HEK293 (cell line): ENCODE data around the gene DND1.

Source experiments
- BCL11B ChIP-seq: fragments of 450-650 bp; formaldehyde crosslinking; IDR thresholded peaks from 2 replicates; pipeline ENCODE4 v1.5.1; 2016; ENCODE audit warnings: low read depth, missing biosample characterization, missing genetic modification characterization
- FEZF1 ChIP-seq: fragments of 450-650 bp; formaldehyde crosslinking; IDR thresholded peaks from 2 replicates; pipeline ENCODE4 v1.5.1; 2016; ENCODE audit warnings: missing biosample characterization, missing genetic modification characterization
- GLI2 ChIP-seq: fragments of 450-650 bp; formaldehyde crosslinking; IDR thresholded peaks from 2 replicates; pipeline ENCODE4; 2017; ENCODE audit warnings: missing biosample characterization, missing genetic modification characterization, low read depth, borderline replicate concordance
- GLIS2 ChIP-seq: fragments of 450-650 bp; formaldehyde crosslinking; IDR thresholded peaks from 2 replicates; pipeline ENCODE4 v1.5.1; 2016; ENCODE audit warnings: missing biosample characterization, missing genetic modification characterization
- IKZF3 ChIP-seq: fragments of 450-650 bp; IDR thresholded peaks from 2 replicates; pipeline ENCODE4 v1.5.0; 2018; ENCODE audit warnings: missing biosample characterization, mild to moderate bottlenecking, missing genetic modification characterization, moderate library complexity
- KLF1 ChIP-seq: fragments of 450-650 bp; formaldehyde crosslinking; IDR thresholded peaks from 2 replicates; pipeline ENCODE4 v1.5.1; 2016; ENCODE audit warnings: missing biosample characterization, missing genetic modification characterization
- MZF1 ChIP-seq: fragments of 450-650 bp; formaldehyde crosslinking; IDR thresholded peaks from 2 replicates; pipeline ENCODE4 v1.5.1; 2017; ENCODE audit warnings: missing biosample characterization, missing genetic modification characterization, borderline replicate concordance
- OVOL3 ChIP-seq: fragments of 450-650 bp; formaldehyde crosslinking; IDR thresholded peaks from 2 replicates; pipeline ENCODE4 v1.5.1; 2016; ENCODE audit warnings: missing biosample characterization, missing genetic modification characterization
- SETDB1 ChIP-seq: IDR thresholded peaks from one replicate; pipeline ENCODE4 v1.6.1; 2017; ENCODE audit warnings: mild to moderate bottlenecking, low read length, moderate library complexity, mixed read lengths; ENCODE audit not compliant: insufficient read length
- SP7 ChIP-seq: fragments of 450-650 bp; formaldehyde crosslinking; IDR thresholded peaks from 2 replicates; pipeline ENCODE4 v1.5.1; 2016; ENCODE audit warnings: missing biosample characterization, missing genetic modification characterization
- ZNF2 ChIP-seq: fragments of 450-650 bp; formaldehyde crosslinking; IDR thresholded peaks from 2 replicates; pipeline ENCODE4 v1.5.1; 2016; ENCODE audit warnings: missing biosample characterization, missing genetic modification characterization
- ZNF214 ChIP-seq: fragments of 450-650 bp; formaldehyde crosslinking; IDR thresholded peaks from 2 replicates; pipeline ENCODE4 v1.5.1; 2017; ENCODE audit warnings: missing biosample characterization, mild to moderate bottlenecking, missing genetic modification characterization, borderline replicate concordance
- ZNF404 ChIP-seq: fragments of 450-650 bp; formaldehyde crosslinking; IDR thresholded peaks from 2 replicates; pipeline ENCODE4 v1.5.1; 2017; ENCODE audit warnings: missing biosample characterization, missing genetic modification characterization
- ZNF530 ChIP-seq: fragments of 450-650 bp; formaldehyde crosslinking; IDR thresholded peaks from 2 replicates; pipeline ENCODE4 v1.5.1; 2016; ENCODE audit warnings: low read depth, missing biosample characterization, missing genetic modification characterization
- ZNF549 ChIP-seq: fragments of 450-650 bp; IDR thresholded peaks from 2 replicates; pipeline ENCODE4 v1.5.1; 2018; ENCODE audit warnings: missing biosample characterization, missing genetic modification characterization, mild to moderate bottlenecking, inconsistent platforms, moderate library complexity
- ZNF558 ChIP-seq: fragments of 450-650 bp; formaldehyde crosslinking; IDR thresholded peaks from 2 replicates; pipeline ENCODE4 v1.5.1; 2016; ENCODE audit warnings: missing biosample characterization, missing genetic modification characterization
- ZNF560 ChIP-seq: fragments of 450-650 bp; formaldehyde crosslinking; IDR thresholded peaks from 2 replicates; pipeline ENCODE4 v1.5.1; 2017; ENCODE audit warnings: missing biosample characterization, missing genetic modification characterization, borderline replicate concordance
- ZNF571 ChIP-seq: fragments of 450-650 bp; formaldehyde crosslinking; IDR thresholded peaks from 2 replicates; pipeline ENCODE4 v1.5.0; 2017; ENCODE audit warnings: missing biosample characterization, missing genetic modification characterization
- ZNF843 ChIP-seq: fragments of 450-650 bp; formaldehyde crosslinking; IDR thresholded peaks from 2 replicates; pipeline ENCODE4 v1.5.1; 2016; ENCODE audit warnings: missing biosample characterization, missing genetic modification characterization
- ZSCAN23 ChIP-seq: fragments of 450-650 bp; formaldehyde crosslinking; IDR thresholded peaks from 2 replicates; pipeline ENCODE4 v1.5.1; 2016; ENCODE audit warnings: missing biosample characterization, missing genetic modification characterization
- ZSCAN30 ChIP-seq: fragments of 450-650 bp; IDR thresholded peaks from 2 replicates; pipeline ENCODE4 v1.5.1; 2018; ENCODE audit warnings: missing biosample characterization, mild to moderate bottlenecking, missing genetic modification characterization, moderate library complexity
- TF ChIP-seq, protein P1 (sequence below): fragments of 450-650 bp; formaldehyde crosslinking; IDR thresholded peaks from 2 replicates; pipeline ENCODE4 v1.5.1; 2017; ENCODE audit warnings: missing biosample characterization, missing genetic modification characterization
- TF ChIP-seq, protein P2 (sequence below): fragments of 450-650 bp; formaldehyde crosslinking; IDR thresholded peaks from 2 replicates; pipeline ENCODE4 v1.5.1; 2016; ENCODE audit warnings: missing biosample characterization, missing genetic modification characterization
- TF ChIP-seq, protein P3 (sequence below): fragments of 450-650 bp; formaldehyde crosslinking; IDR thresholded peaks from 2 replicates; pipeline ENCODE4 v1.5.1; 2016; ENCODE audit warnings: missing biosample characterization, missing genetic modification characterization
- TF ChIP-seq, protein P4 (sequence below): fragments of 450-650 bp; formaldehyde crosslinking; optimal IDR thresholded peaks from 2 replicates; pipeline ENCODE3; 2016; ENCODE audit warnings: missing biosample characterization, mild to moderate bottlenecking, missing genetic modification characterization
- TF ChIP-seq, protein P5 (sequence below): fragments of 450-650 bp; formaldehyde crosslinking; IDR thresholded peaks from 2 replicates; pipeline ENCODE4 v1.5.1; 2016; ENCODE audit warnings: missing biosample characterization, missing genetic modification characterization
- TF ChIP-seq, protein P6 (sequence below): fragments of 450-650 bp; formaldehyde crosslinking; IDR thresholded peaks from 2 replicates; pipeline ENCODE4 v1.5.1; 2016; ENCODE audit warnings: missing biosample characterization, missing genetic modification characterization

The DND1 gene

DNA sequence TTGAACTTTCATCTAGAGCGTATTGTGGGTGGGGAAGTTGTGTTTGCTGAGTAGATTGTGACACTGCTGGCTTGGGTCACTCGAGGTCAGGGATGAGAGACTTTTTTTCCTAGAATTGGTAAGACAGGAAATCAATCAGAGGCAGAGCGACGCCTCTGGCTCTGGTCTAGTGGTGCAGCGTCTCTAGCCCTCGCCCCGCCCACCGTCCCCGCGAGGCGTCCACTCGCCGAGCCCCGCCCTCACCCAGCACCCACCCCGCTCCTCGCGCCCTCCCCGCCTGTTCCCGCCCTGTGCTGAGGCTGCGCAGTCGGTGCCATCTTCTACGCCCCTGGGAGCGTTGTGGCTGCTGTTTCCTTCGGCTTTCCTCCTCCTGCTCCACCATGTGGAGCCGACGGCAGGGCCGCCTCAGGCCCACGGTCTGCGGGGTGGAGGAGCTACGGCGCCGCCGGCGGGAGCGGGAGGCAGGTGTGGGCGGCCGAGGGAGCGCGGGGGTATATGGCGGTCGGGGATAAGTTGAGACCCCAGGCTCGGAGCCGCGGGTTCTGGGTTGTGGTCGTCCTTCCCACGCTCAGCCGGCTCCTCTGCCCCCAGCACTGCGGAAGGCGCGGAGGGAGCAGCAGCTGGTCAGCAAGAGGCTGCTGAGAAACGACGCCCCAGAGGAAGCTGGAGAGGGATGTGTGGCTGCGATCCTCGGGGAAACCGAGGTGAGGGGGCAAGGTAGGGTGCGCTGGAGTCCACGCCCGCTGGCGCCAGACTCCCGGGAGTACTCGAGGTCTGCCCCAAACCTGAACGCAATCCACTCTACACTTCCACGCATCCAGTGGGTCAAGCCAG lies 34.0 kb downstream of the DND1 start, which contains the start of gene TMCO6 (continued):
- 0 out of 2 replicates have a peak, but pooled peaks have one; percentile 20 for TF ChIP-seq ZSCAN23
- no peak for TF ChIP-seq ZNF558 (tag by site-specific recombination)
- TF ChIP-seq ZNF404 (tag by site-specific recombination), result no peak
- TF ChIP-seq SP7 (tag by site-specific recombination), result 0 out of 2 replicates have a peak, but pooled peaks have one; percentile 49
- TF ChIP-seq, protein P1, sequence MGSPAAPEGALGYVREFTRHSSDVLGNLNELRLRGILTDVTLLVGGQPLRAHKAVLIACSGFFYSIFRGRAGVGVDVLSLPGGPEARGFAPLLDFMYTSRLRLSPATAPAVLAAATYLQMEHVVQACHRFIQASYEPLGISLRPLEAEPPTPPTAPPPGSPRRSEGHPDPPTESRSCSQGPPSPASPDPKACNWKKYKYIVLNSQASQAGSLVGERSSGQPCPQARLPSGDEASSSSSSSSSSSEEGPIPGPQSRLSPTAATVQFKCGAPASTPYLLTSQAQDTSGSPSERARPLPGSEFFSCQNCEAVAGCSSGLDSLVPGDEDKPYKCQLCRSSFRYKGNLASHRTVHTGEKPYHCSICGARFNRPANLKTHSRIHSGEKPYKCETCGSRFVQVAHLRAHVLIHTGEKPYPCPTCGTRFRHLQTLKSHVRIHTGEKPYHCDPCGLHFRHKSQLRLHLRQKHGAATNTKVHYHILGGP (tag by site-specific recombination), result no peak
- TF ChIP-seq GLIS2, result peak; percentile 91
- TF ChIP-seq ZNF560, result no peak
- no peak for TF ChIP-seq BCL11B (tag by site-specific recombination)
- no peak for TF ChIP-seq MZF1 (tag by site-specific recombination)
- no peak for TF ChIP-seq OVOL3 (tag by site-specific recombination)
- TF ChIP-seq, protein P2, sequence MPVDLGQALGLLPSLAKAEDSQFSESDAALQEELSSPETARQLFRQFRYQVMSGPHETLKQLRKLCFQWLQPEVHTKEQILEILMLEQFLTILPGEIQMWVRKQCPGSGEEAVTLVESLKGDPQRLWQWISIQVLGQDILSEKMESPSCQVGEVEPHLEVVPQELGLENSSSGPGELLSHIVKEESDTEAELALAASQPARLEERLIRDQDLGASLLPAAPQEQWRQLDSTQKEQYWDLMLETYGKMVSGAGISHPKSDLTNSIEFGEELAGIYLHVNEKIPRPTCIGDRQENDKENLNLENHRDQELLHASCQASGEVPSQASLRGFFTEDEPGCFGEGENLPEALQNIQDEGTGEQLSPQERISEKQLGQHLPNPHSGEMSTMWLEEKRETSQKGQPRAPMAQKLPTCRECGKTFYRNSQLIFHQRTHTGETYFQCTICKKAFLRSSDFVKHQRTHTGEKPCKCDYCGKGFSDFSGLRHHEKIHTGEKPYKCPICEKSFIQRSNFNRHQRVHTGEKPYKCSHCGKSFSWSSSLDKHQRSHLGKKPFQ, result no peak
- TF ChIP-seq GLI2 (tag by site-specific recombination), result no peak
- no peak; the same call in 1 of the 2 replicates for TF ChIP-seq IKZF3 (tag by site-specific recombination)
- no peak for TF ChIP-seq SETDB1
- TF ChIP-seq ZNF571, result no peak
- TF ChIP-seq, protein P3, sequence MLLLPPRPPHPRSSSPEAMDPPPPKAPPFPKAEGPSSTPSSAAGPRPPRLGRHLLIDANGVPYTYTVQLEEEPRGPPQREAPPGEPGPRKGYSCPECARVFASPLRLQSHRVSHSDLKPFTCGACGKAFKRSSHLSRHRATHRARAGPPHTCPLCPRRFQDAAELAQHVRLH, result no peak
- TF ChIP-seq ZNF2 (tag by site-specific recombination), result peak; percentile 16; the same call in 1 of the 2 replicates
- TF ChIP-seq ZNF214 (tag by site-specific recombination), result no peak
- TF ChIP-seq KLF1 (tag by site-specific recombination), result peak; percentile 64
- TF ChIP-seq, protein P4, sequence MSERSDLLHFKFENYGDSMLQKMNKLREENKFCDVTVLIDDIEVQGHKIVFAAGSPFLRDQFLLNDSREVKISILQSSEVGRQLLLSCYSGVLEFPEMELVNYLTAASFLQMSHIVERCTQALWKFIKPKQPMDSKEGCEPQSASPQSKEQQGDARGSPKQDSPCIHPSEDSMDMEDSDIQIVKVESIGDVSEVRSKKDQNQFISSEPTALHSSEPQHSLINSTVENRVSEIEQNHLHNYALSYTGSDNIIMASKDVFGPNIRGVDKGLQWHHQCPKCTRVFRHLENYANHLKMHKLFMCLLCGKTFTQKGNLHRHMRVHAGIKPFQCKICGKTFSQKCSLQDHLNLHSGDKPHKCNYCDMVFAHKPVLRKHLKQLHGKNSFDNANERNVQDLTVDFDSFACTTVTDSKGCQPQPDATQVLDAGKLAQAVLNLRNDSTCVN, result peak; percentile 69
- TF ChIP-seq, protein P5, sequence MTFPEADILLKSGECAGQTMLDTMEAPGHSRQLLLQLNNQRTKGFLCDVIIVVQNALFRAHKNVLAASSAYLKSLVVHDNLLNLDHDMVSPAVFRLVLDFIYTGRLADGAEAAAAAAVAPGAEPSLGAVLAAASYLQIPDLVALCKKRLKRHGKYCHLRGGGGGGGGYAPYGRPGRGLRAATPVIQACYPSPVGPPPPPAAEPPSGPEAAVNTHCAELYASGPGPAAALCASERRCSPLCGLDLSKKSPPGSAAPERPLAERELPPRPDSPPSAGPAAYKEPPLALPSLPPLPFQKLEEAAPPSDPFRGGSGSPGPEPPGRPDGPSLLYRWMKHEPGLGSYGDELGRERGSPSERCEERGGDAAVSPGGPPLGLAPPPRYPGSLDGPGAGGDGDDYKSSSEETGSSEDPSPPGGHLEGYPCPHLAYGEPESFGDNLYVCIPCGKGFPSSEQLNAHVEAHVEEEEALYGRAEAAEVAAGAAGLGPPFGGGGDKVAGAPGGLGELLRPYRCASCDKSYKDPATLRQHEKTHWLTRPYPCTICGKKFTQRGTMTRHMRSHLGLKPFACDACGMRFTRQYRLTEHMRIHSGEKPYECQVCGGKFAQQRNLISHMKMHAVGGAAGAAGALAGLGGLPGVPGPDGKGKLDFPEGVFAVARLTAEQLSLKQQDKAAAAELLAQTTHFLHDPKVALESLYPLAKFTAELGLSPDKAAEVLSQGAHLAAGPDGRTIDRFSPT (tag by site-specific recombination), result peak; percentile 92
- TF ChIP-seq ZSCAN30 (tag by site-specific recombination), result peak; percentile 37; the same call in 1 of the 2 replicates
- no peak for TF ChIP-seq ZNF843 (tag by site-specific recombination)
- no peak for TF ChIP-seq FEZF1
- TF ChIP-seq ZNF530, result no peak
- TF ChIP-seq, protein P6, sequence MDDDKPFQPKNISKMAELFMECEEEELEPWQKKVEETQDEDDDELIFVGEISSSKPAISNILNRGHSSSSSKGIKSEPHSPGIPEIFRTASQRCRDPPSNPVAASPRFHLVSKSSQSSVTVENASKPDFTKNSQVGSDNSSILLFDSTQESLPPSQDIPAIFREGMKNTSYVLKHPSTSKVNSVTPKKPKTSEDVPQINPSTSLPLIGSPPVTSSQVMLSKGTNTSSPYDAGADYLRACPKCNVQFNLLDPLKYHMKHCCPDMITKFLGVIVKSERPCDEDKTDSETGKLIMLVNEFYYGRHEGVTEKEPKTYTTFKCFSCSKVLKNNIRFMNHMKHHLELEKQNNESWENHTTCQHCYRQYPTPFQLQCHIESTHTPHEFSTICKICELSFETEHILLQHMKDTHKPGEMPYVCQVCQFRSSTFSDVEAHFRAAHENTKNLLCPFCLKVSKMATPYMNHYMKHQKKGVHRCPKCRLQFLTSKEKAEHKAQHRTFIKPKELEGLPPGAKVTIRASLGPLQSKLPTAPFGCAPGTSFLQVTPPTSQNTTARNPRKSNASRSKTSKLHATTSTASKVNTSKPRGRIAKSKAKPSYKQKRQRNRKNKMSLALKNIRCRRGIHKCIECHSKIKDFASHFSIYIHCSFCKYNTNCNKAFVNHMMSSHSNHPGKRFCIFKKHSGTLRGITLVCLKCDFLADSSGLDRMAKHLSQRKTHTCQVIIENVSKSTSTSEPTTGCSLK (tag by site-specific recombination), result no peak
- no peak for TF ChIP-seq ZNF549 (tag by site-specific recombination)
